Measurements from ENCODE around the gene HYDIN.
A peak's percentile ranks its signal among the peaks of the same experiment; 100 is the strongest.

HYDIN gene

DNA sequence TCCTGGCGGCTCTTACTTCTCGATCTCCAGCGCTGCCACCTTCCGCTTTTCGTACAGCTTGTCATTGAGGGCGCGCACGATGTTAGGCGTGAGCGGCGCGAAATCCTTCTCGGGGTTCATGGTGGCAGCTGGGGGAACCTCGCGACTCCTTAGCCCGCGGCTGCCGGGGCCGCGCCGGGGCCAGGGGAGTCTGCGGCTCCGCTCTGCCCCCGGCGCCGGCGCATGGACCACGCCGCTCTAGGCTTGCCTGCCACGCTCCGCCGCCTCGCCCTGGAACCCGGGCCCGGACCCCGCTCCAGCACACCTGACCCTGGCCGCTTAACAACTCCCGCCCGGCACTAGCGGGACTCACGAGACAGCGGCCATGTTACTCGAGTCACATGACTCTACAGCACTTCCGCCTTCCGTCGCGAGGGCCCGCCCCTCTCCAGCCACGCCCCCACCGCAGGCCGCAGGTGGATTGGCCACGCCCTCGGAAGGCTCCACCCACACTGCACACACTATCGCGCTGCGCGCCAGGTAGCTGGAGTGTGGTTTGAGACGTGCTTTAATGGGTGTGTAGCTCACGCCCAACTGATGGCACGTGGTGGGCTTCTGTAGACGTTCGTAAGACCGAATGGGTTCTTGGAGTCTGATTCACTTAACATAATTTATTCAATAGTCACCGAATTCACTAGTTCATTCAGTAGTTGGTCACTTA, 429.6 kb downstream of the HYDIN start, which contains the start of gene VAC14:
TSS of gene VAC14 (minus strand) at position 378 of the 700 bp plus-strand sequence. CDS start at position 120, 258 bp downstream.
- TF ChIP-seq, protein P1, sequence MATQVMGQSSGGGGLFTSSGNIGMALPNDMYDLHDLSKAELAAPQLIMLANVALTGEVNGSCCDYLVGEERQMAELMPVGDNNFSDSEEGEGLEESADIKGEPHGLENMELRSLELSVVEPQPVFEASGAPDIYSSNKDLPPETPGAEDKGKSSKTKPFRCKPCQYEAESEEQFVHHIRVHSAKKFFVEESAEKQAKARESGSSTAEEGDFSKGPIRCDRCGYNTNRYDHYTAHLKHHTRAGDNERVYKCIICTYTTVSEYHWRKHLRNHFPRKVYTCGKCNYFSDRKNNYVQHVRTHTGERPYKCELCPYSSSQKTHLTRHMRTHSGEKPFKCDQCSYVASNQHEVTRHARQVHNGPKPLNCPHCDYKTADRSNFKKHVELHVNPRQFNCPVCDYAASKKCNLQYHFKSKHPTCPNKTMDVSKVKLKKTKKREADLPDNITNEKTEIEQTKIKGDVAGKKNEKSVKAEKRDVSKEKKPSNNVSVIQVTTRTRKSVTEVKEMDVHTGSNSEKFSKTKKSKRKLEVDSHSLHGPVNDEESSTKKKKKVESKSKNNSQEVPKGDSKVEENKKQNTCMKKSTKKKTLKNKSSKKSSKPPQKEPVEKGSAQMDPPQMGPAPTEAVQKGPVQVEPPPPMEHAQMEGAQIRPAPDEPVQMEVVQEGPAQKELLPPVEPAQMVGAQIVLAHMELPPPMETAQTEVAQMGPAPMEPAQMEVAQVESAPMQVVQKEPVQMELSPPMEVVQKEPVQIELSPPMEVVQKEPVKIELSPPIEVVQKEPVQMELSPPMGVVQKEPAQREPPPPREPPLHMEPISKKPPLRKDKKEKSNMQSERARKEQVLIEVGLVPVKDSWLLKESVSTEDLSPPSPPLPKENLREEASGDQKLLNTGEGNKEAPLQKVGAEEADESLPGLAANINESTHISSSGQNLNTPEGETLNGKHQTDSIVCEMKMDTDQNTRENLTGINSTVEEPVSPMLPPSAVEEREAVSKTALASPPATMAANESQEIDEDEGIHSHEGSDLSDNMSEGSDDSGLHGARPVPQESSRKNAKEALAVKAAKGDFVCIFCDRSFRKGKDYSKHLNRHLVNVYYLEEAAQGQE (IDR thresholded peaks at IDR 0.05; ENCODE audit: insufficient read depth in 1 of 2, low read depth in 2 of 2, low read length in 2 of 2), result no peak
- peak; percentile 72 for TF ChIP-seq POLR2AphosphoS5 (IDR thresholded peaks at IDR 0.05; ENCODE audit: low read depth, low read length)
- no peak for TF ChIP-seq FOXP2 (optimal IDR thresholded peaks at IDR 0.05; ENCODE audit: borderline replicate concordance, extremely low read depth, extremely low read length, insufficient read depth)
- peak; percentile 86; the same call in 1 of the 2 replicates for TF ChIP-seq SIN3A (IDR thresholded peaks at IDR 0.05; ENCODE audit: borderline replicate concordance, insufficient read depth, low read length)
- TF ChIP-seq TAF1 (IDR thresholded peaks at IDR 0.05; ENCODE audit: borderline replicate concordance, insufficient read depth, low read length), result peak; percentile 85; the same call in 1 of the 2 replicates

DNA sequence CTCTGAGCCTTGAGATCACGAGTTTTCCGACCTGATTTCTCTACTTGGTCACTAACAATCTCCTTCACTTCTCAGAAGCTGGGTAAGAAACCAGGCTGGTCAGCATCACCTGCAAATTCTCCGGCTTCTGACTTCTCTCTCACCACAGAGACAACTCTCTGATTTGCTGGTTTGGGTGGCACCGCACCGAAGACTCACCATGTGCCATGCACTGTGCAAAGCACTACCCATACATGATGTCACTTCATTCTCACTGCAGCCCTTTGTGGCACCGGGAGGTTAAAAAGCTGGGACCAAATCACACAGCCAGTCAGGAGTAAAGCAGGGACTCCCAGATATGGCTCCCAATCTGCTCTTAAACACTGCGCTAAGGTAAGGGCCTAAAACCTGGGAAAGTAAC, 430.2 kb downstream of the HYDIN start:
- no peak for TF ChIP-seq SIN3A (IDR thresholded peaks at IDR 0.05; ENCODE audit: borderline replicate concordance, insufficient read depth, low read length)
- TF ChIP-seq TAF1 (IDR thresholded peaks at IDR 0.05; ENCODE audit: borderline replicate concordance, insufficient read depth, low read length), result no peak
- TF ChIP-seq, protein P1 (IDR thresholded peaks at IDR 0.05; ENCODE audit: insufficient read depth in 1 of 2, low read depth in 2 of 2, low read length in 2 of 2), result no peak
- no peak for TF ChIP-seq FOXP2 (optimal IDR thresholded peaks at IDR 0.05; ENCODE audit: borderline replicate concordance, extremely low read depth, extremely low read length, insufficient read depth)
- no peak for TF ChIP-seq POLR2AphosphoS5 (IDR thresholded peaks at IDR 0.05; ENCODE audit: low read depth, low read length)

DNA sequence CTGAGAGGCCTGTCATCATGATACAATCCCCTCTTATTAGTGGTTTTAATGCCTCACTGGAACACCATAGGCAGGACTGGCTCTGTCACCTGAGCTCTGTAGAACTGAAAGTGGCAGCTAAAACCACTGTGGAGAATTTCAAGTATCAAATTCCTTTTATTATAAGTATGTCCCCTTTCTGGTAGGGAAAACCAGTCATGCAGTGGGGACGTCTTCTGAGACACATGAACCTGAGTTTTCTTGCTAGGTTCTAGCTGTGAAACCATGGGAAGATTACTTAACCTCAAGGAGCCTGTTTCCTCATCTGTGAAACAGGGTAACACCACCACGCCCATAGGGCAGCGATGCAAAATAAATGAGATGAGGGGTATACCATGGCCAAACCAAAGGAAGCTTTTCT, 434.2 kb downstream of the HYDIN start:
- TF ChIP-seq SIN3A (IDR thresholded peaks at IDR 0.05; ENCODE audit: borderline replicate concordance, insufficient read depth, low read length), result no peak
- no peak for TF ChIP-seq TAF1 (IDR thresholded peaks at IDR 0.05; ENCODE audit: borderline replicate concordance, insufficient read depth, low read length)
- no peak for TF ChIP-seq FOXP2 (optimal IDR thresholded peaks at IDR 0.05; ENCODE audit: borderline replicate concordance, extremely low read depth, extremely low read length, insufficient read depth)
- TF ChIP-seq, protein P1 (IDR thresholded peaks at IDR 0.05; ENCODE audit: insufficient read depth in 1 of 2, low read depth in 2 of 2, low read length in 2 of 2), result no peak
- no peak for TF ChIP-seq POLR2AphosphoS5 (IDR thresholded peaks at IDR 0.05; ENCODE audit: low read depth, low read length)

DNA sequence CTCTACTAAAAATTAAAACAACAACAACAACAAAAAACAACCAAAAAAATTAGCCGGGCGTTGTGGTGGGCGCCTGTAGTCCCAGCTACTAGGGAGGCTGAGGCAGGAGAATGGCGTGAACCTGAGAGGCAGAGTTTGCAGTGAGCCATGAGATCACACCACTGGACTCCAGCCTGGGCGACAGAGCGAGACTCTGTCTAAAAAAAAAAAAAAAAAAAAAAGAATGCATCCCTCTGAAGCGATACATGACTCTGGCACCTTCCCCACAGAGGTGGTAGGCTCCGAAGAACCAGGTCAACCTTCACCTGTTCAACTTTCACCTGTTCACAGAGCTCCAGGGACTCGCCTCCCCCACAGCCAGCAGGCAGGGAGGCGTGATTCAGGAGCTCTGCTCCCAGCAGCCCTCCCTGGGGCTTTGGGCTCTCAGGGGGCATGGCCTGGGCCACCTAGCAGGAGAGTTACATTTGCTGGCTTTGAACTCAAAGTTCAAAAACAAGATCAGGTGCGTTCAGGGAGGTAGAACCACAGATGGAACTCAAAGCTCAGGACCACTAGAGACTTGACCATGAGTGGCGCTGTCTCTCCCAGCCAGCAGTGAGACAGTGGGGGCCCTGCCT, 435.1 kb downstream of the HYDIN start:
- TF ChIP-seq, protein P1 (IDR thresholded peaks at IDR 0.05; ENCODE audit: insufficient read depth in 1 of 2, low read depth in 2 of 2, low read length in 2 of 2), result no peak
- TF ChIP-seq TAF1 (IDR thresholded peaks at IDR 0.05; ENCODE audit: borderline replicate concordance, insufficient read depth, low read length), result no peak
- no peak for TF ChIP-seq FOXP2 (optimal IDR thresholded peaks at IDR 0.05; ENCODE audit: borderline replicate concordance, extremely low read depth, extremely low read length, insufficient read depth)
- TF ChIP-seq SIN3A (IDR thresholded peaks at IDR 0.05; ENCODE audit: borderline replicate concordance, insufficient read depth, low read length), result no peak
- no peak for TF ChIP-seq POLR2AphosphoS5 (IDR thresholded peaks at IDR 0.05; ENCODE audit: low read depth, low read length)
